ENCODE measurements around the gene MXD4.
"Not testable (repeated sequence)": the region's sequence is repeated elsewhere in the genome, so short reads cannot be mapped to it uniquely, and the experiment has no call there.

MXD4 gene

GRCh38 chr4:2250357-2251072 is 11.4 kb downstream of the MXD4 start:
- no peak for DNase-seq

GRCh38 chr4:2249526-2250356 is 12.2 kb downstream of the MXD4 start:
- no peak for DNase-seq

- no peak for DNase-seq
Observed at GRCh38 chr4:2248821-2249261, 13.1 kb downstream of the MXD4 start.

GRCh38 chr4:2248044-2248780 is 13.7 kb downstream of the MXD4 start:
- DNase-seq: no peak

GRCh38 chr4:2247128-2248043 is 14.5 kb downstream of the MXD4 start:
- no peak for DNase-seq

GRCh38 chr4:2246384-2247127 is 15.4 kb downstream of the MXD4 start:
- DNase-seq: no peak

GRCh38 chr4:2245787-2246275 is 16.1 kb downstream of the MXD4 start:
- no peak for DNase-seq

- peak; percentile 61 to 66 (median 62) for DNase-seq
Observed at GRCh38 chr4:2245057-2245786, 16.7 kb downstream of the MXD4 start.

- DNase-seq: peak; percentile 87 to 88 (median 87)
Observed at GRCh38 chr4:2243681-2244380, 18.1 kb downstream of the MXD4 start.

GRCh38 chr4:2241410-2242353 is 20.2 kb downstream of the MXD4 start, which contains the start of the genes HAUS3 and POLN:
Gene HAUS3, minus strand, starts transcription at chr4:2242121. Its CDS starts 1,175 bp downstream, at chr4:2240946.
Gene POLN, minus strand, starts transcription at chr4:2242121. Its CDS starts 12,890 bp downstream, at chr4:2229231.
- peak; percentile 99 to 100 (median 99) for DNase-seq

- peak in 1 of 3 donors; percentile 13 for DNase-seq
Observed at GRCh38 chr4:2241003-2241402, 20.9 kb downstream of the MXD4 start.

- DNase-seq: no peak
Observed at GRCh38 chr4:2236944-2237666, 24.8 kb downstream of the MXD4 start.

GRCh38 chr4:2231082-2231481 is 30.8 kb downstream of the MXD4 start:
- DNase-seq: no peak

GRCh38 chr4:2226261-2226660 is 35.6 kb downstream of the MXD4 start:
- no peak for DNase-seq

GRCh38 chr4:2222838-2223237 is 39.1 kb downstream of the MXD4 start:
- no peak for DNase-seq

- not testable (repeated sequence) for DNase-seq
Observed at GRCh38 chr4:2221378-2221777, 40.5 kb downstream of the MXD4 start.

GRCh38 chr4:2220016-2220630 is 41.8 kb downstream of the MXD4 start:
- peak; percentile 70 to 81 (median 76) for DNase-seq

Measured in suppressor macrophage treated with lipopolysaccharide for 1 hour (primary cell).